SU-DHL-6 (cell line): ENCODE data around the gene AGAP3.

Experiments used
- EZH2phosphoT487 ChIP-seq: fragments of 200-600 bp; sonication (generic), shearing (Covaris generic); conservative IDR thresholded peaks from 2 replicates; pipeline ENCODE4 v1.6.1; 2018; ENCODE audit warnings: mild to moderate bottlenecking, antibody characterized with exemption, low read length, moderate library complexity, mixed read lengths
- TF ChIP-seq, protein P1 (sequence below): fragments of 200-600 bp; sonication (generic); IDR thresholded peaks from one replicate; pipeline ENCODE4 v1.5.1; 2017; ENCODE audit warnings: antibody characterized with exemption, mild to moderate bottlenecking, low read length, moderate library complexity; ENCODE audit not compliant: insufficient read depth, poor library complexity, severe bottlenecking

DNA sequence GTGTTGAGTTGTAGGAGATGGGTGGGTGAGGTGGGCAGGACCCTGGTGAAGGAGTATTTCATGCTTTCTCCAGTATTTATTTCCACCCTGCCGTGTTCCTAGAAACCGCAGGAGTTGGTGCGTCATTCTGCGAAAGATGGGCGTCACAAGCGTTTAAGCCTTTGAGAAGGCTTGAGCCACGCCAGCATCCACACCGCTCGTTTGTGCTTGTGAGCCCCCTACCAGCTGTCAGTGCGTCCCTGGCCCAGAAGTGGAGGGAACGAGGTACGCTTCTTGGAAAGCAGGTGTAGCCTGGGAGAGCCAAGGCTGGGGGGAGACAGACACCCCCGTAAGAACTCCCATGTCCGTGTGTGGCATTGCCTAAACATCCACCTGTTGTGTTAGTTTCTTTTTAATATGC, 5.7 kb downstream of the AGAP3 start:
- no peak for TF ChIP-seq EZH2phosphoT487
- TF ChIP-seq, protein P1, sequence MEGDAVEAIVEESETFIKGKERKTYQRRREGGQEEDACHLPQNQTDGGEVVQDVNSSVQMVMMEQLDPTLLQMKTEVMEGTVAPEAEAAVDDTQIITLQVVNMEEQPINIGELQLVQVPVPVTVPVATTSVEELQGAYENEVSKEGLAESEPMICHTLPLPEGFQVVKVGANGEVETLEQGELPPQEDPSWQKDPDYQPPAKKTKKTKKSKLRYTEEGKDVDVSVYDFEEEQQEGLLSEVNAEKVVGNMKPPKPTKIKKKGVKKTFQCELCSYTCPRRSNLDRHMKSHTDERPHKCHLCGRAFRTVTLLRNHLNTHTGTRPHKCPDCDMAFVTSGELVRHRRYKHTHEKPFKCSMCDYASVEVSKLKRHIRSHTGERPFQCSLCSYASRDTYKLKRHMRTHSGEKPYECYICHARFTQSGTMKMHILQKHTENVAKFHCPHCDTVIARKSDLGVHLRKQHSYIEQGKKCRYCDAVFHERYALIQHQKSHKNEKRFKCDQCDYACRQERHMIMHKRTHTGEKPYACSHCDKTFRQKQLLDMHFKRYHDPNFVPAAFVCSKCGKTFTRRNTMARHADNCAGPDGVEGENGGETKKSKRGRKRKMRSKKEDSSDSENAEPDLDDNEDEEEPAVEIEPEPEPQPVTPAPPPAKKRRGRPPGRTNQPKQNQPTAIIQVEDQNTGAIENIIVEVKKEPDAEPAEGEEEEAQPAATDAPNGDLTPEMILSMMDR: no peak
